Mucosa of descending colon (tissue), 3 donors: ENCODE results near the gene GBP5. TPM values are rescaled to one million over a fixed set of nuclear protein-coding genes. Genes with fewer than 3 reads are reported as not detected.

Experiments
- ATAC-seq: fragments of 200-7000 bp; cut with Tn5 transposase; one replicate; pipeline ENCODE4 v1.9.1; 2020; ENCODE audit warnings: mild to moderate bottlenecking, moderate library complexity
- DNase-seq, 3 donors: peaks; one replicate each; pipeline ENCODE4 v3.0.0-alpha.2; 2020
- H3K36me3 ChIP-seq: fragments of 200-600 bp; one replicate; pipeline ENCODE4 v1.8.0; 2021; ENCODE audit warnings: low read depth, mild to moderate bottlenecking
- H3K4me1 ChIP-seq: fragments of 200-600 bp; one replicate; pipeline ENCODE4 v1.8.0; 2021; ENCODE audit warnings: low read depth, mild to moderate bottlenecking
- H3K4me3 ChIP-seq: fragments of 200-600 bp; one replicate; pipeline ENCODE4 v1.8.0; 2021; ENCODE audit warnings: mild to moderate bottlenecking
- H3K9me3 ChIP-seq: fragments of 200-600 bp; one replicate; pipeline ENCODE4 v1.8.0; 2021; ENCODE audit warnings: mild to moderate bottlenecking
- intact Hi-C, 2 donors: fragments of 100-400 bp; cut with DNase I in 1 of 2; cut with micrococcal nuclease in 1 of 2; formaldehyde crosslinking; loops; one replicate each; pipeline versions ENCODE4 v1.11.0 to v1.11.1; 2022; cut with DNase I, micrococcal nuclease
- total RNA-seq, 3 donors: library from RNA; stranded (reverse); fragmentation: NEBNext Ultra II Directional in 2 of 3; extraction: Animal tissue kit (Norgen Biotek cat#: 25700) in 2 of 3; gene quantifications; one replicate each; pipeline versions ENCODE4 v1.2.1 to v1.2.4, GENCODE V29; 2021 to 2023
- TF ChIP-seq, protein P1 (sequence below): fragments of 200-600 bp; IDR thresholded peaks from one replicate; pipeline ENCODE4 v1.8.0; 2022; ENCODE audit warnings: antibody characterized with exemption, mild to moderate bottlenecking
- donor health status: DM: no; HTN: no; CAD: no; lungs with moderate emphysema.
- donor health status: DM: no; HTN: no; CAD: no.
- donor health status: DM: no; HTN: yes; CAD: no.

The GBP5 gene
- total RNA-seq, 3 donors from 2014 or later = 2.1 to 7.3 (median 3.3) TPM

DNA sequence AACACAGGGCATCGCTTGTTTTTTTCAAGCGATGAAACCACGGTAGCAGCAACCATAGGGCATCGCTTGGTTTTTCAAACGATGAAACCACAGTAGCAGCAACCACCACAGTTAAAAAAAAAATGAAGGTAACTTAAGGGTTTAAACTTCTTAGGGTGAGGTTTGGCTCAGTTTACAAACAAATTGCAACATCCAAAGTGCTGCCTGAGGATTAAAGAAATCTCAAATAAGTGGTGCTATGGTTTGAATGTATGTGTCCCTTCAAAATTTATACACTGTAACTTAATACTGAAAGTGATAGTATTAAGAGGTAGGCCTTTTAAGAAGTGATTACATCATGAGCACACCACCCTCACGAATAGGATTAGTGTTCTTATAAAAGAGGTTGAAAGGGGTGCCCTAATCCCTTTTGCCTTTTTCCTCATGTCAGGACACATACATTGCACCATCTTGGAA, 6.4 kb upstream of the GBP5 start:
- ATAC-seq = peak; percentile 60
- Histone ChIP-seq H3K9me3 (no peaks in the 10 kb centered on the region), H3K4me1 (no peaks in the 10 kb centered on the region), H3K36me3 (no peaks in the 10 kb centered on the region), H3K4me3 (no peak overlapping the region)
- TF ChIP-seq, protein P1, sequence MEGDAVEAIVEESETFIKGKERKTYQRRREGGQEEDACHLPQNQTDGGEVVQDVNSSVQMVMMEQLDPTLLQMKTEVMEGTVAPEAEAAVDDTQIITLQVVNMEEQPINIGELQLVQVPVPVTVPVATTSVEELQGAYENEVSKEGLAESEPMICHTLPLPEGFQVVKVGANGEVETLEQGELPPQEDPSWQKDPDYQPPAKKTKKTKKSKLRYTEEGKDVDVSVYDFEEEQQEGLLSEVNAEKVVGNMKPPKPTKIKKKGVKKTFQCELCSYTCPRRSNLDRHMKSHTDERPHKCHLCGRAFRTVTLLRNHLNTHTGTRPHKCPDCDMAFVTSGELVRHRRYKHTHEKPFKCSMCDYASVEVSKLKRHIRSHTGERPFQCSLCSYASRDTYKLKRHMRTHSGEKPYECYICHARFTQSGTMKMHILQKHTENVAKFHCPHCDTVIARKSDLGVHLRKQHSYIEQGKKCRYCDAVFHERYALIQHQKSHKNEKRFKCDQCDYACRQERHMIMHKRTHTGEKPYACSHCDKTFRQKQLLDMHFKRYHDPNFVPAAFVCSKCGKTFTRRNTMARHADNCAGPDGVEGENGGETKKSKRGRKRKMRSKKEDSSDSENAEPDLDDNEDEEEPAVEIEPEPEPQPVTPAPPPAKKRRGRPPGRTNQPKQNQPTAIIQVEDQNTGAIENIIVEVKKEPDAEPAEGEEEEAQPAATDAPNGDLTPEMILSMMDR = no peak
- DNase-seq = no peak
- intact Hi-C loops = no loop called here

DNA sequence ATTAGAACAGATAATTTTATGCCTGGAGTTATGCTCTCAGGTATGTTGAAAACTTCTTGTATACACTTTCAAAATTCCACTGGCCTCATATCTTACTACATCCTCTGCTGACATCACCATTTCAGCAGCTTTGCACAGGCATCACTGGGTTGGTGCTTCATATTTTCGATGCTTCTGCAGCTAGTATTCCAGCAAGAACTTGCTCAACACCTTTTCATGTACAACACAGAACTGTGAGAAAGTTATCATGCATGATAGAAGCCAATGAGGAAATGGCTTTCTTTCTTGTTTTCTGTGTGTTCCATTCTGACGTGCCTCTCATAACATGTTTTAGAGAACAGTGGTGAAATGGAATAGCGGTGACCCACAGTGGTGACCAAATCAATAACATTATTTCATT, 5.1 kb upstream of the GBP5 start:
- TF ChIP-seq, protein P1 = no peak
- intact Hi-C loops = no loop called here

DNA sequence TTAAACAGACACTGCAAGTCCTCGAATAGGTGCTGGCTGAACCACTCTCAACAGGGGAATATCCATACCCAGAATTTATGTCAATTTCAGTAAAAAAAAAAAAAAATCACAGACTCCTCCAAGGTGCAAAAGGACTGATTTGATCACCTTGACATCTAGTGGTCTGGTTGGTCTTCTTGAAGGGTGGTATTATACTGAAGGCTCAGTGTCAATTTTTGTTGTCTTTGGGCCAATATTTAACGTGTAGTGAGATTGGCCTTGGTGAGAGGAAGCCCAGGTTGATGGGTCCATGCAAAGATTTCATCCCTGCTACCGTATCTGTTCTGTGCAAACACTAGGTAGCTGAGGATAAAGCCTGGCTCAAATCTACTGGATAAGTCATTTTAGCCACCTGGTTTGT, 4.0 kb upstream of the GBP5 start:
- DNase-seq = no peak
- ATAC-seq = no peak
- Histone ChIP-seq H3K4me1 (no peaks in the 10 kb centered on the region), H3K9me3 (no peaks in the 10 kb centered on the region), H3K4me3 (no peak overlapping the region), H3K36me3 (no peaks in the 10 kb centered on the region)
- TF ChIP-seq, protein P1 = no peak
- intact Hi-C loops = no loop called here

More for the DNA sequence above, 5.1 kb upstream of the GBP5 start:
- H3K4me3 ChIP-seq = no peak overlapping the region
- no peaks in the 10 kb centered on the region for H3K36me3 ChIP-seq
- DNase-seq = no peak
- ATAC-seq = peak; percentile 31
- H3K4me1 ChIP-seq = no peaks in the 10 kb centered on the region
- H3K9me3 ChIP-seq = no peaks in the 10 kb centered on the region

DNA sequence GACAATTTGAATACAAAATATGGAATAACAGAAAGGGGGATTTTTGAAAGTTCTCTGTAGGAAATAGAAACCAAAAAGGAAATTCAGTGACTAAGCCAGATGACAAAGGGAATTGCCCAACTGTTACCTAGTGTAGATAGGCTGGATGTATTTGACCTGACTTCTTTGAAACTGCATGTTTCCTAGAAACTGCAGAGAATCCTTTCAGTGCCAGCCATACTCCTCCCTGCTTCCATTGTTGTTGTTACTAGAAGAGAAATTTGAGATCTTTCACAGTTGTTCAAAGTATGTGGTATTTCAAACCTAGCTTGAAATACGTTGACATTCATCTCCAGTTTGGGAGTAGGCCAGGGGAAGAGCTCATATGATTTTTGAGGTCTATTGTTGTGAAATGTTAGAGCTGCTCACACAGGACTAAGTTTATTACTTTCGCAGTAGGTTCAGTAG, 1.8 kb upstream of the GBP5 start:
- intact Hi-C loops = no loop called here
- Histone ChIP-seq H3K4me3 (no peak overlapping the region), H3K36me3 (no peaks in the 10 kb centered on the region), H3K4me1 (no peaks in the 10 kb centered on the region), H3K9me3 (no peaks in the 10 kb centered on the region)
- DNase-seq = no peak
- ATAC-seq = peak; percentile 13
- TF ChIP-seq, protein P1 = no peak

DNA sequence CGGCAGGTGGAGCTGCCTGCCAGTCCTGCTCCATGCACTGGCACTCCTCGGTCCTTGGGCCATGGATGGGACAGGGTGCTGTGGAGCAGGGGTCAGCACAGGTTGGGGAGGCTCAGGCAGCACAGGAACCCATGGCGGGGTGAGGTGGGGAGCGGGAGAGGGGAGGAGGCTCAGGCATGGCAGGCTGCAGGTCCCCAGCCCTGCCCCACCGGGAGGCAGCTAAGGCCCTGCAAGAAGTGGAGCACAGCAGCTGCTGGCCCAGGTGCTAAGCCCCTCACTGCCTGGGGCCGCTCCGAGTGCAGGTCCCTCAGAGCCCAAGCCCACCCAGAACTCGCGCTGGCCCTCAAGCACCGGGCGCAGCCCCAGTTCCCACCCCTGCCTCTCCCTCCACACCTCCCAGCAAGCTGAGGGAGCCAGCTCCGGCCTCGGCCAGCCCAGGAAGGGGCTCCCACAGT, 691 bp upstream of the GBP5 start:
- ATAC-seq (no peak), DNase-seq (peak in 1 of 3 donors; percentile 59)
- H3K36me3 ChIP-seq = no peaks in the 10 kb centered on the region
- no peaks in the 10 kb centered on the region for H3K9me3 ChIP-seq
- no peaks in the 10 kb centered on the region for H3K4me1 ChIP-seq
- H3K4me3 ChIP-seq = no peak overlapping the region
- TF ChIP-seq, protein P1 = no peak
- intact Hi-C loops = no loop called here
